ENCODE data around the gene COX10.
"Not testable (repeated sequence)": the region's sequence is repeated elsewhere in the genome, so short reads cannot be mapped to it uniquely, and the experiment has no call there.

The COX10 gene

GRCh38 chr17:14168582-14168981, 99.3 kb downstream of the COX10 start:
- CTCF ChIA-PET: no interaction called here
- TF ChIP-seq CTCF (IDR thresholded peaks at IDR 0.05; ENCODE audit: control extremely low read depth, extremely low read depth, low read depth, missing control alignments): no peak
- DNase-seq (ENCODE audit: extremely low spot score): no peak
- POLR2A ChIA-PET: no interaction called here

DNA sequence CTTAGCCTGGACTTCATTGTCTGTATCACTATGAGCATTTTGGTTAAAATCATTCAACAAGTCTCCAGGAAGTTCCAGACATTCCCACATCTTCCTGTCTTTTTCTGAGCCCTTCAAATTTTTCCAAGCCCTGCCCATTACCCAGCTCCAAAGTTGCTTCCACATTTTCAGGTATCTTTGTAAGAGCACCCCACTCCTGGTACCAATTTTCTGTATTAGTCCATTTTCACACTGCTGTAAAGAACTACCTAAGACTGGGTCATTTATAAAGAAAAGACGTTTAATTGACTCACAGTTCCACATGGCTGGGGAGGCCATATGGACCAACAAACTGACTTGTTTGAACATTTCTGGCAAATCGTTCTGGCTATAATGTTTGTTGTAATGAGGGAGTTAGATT, 100.0 kb downstream of the COX10 start:
- TF ChIP-seq CTCF (IDR thresholded peaks at IDR 0.05; ENCODE audit: control extremely low read depth, extremely low read depth, low read depth, missing control alignments): no peak
- ChIA-PET CTCF (no interaction called here), POLR2A (no interaction called here)
- no peak for DNase-seq (ENCODE audit: extremely low spot score)

DNA sequence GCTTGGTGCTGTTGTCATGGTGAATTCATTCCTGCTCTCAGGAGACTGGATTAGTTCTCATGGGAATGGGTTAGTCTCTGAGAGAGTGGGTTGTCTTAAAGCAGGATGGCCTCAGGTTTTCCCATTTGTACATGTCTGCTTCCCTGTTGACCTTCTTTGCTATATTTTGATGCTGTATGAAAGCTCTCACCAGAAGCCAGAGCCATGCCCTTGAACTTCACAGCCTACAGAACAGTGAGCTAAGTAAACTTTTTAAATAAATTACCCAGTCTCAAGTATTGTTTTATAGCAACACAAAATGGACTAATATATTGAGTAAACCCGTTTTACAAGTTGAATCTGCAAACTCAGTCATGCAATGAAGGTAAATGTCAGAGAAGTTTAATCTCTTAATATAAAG, 100.6 kb downstream of the COX10 start:
- no peak for TF ChIP-seq CTCF (IDR thresholded peaks at IDR 0.05; ENCODE audit: control extremely low read depth, extremely low read depth, low read depth, missing control alignments)
- ChIA-PET CTCF (no interaction called here), POLR2A (no interaction called here)
- DNase-seq (ENCODE audit: extremely low spot score): no peak

GRCh38 chr17:14176989-14177388, 107.7 kb downstream of the COX10 start:
- DNase-seq (ENCODE audit: extremely low spot score); POLR2A ChIA-PET; CTCF ChIA-PET: not testable (repeated sequence)

GRCh38 chr17:14177801-14178200, 108.5 kb downstream of the COX10 start:
- POLR2A ChIA-PET; DNase-seq (ENCODE audit: extremely low spot score); CTCF ChIA-PET: not testable (repeated sequence)

GRCh38 chr17:14179951-14180350, 110.6 kb downstream of the COX10 start:
- DNase-seq (ENCODE audit: extremely low spot score); CTCF ChIA-PET; POLR2A ChIA-PET: not testable (repeated sequence)

GRCh38 chr17:14182084-14182483, 112.8 kb downstream of the COX10 start:
- CTCF ChIA-PET; DNase-seq (ENCODE audit: extremely low spot score): not testable (repeated sequence)

GRCh38 chr17:14184536-14184935, 115.2 kb downstream of the COX10 start:
- POLR2A ChIA-PET; CTCF ChIA-PET; DNase-seq (ENCODE audit: extremely low spot score): not testable (repeated sequence)

More at GRCh38 chr17:14182084-14182483, 112.8 kb downstream of the COX10 start:
- POLR2A ChIA-PET: not testable (repeated sequence)

- CTCF ChIA-PET; POLR2A ChIA-PET; DNase-seq (ENCODE audit: extremely low spot score): not testable (repeated sequence)
Observed at GRCh38 chr17:14186443-14186842, 117.1 kb downstream of the COX10 start.

DNA sequence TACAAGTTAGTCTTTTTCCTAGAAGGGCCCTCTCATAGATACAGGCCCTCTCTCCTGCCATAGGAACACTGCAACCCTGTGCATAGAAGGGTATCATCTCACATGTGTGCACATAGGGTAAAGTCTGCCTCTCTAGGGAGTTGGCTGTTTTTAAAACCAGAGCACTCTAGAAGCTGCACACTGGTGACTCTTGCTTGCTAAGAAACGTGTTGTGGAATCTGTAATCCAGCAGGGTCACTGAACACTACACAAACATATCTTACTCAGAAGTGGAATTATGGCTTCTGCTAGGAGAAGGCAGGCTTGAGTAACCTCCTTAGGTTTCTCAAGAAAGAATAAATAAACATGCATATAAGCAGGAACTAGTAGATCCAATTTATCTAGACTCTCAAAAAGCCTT, 121.5 kb downstream of the COX10 start:
- POLR2A ChIA-PET; DNase-seq (ENCODE audit: extremely low spot score); CTCF ChIA-PET: not testable (repeated sequence)

- DNase-seq (ENCODE audit: extremely low spot score); POLR2A ChIA-PET; CTCF ChIA-PET: not testable (repeated sequence)
Observed at GRCh38 chr17:14191469-14191868, 122.2 kb downstream of the COX10 start.

- CTCF ChIA-PET; POLR2A ChIA-PET; DNase-seq (ENCODE audit: extremely low spot score): not testable (repeated sequence)
Observed at GRCh38 chr17:14192039-14192438, 122.7 kb downstream of the COX10 start.

- POLR2A ChIA-PET; DNase-seq (ENCODE audit: extremely low spot score); CTCF ChIA-PET: not testable (repeated sequence)
Observed at GRCh38 chr17:14192636-14193344, 123.5 kb downstream of the COX10 start.
